ENCODE measurements around the gene ARFGEF3.

Gene ARFGEF3

GRCh38 chr6:138162111-138162954 lies 594 bp downstream of the ARFGEF3 start (continued):
- TF ChIP-seq BCL11B (tag by site-specific recombination; IDR thresholded peaks at IDR 0.05; ENCODE audit: low read depth) (no peak), ZNF341 (tag by site-specific recombination; IDR thresholded peaks at IDR 0.05; ENCODE audit: low read depth) (peak; percentile 76), ZBTB8A (tag by site-specific recombination; IDR thresholded peaks at IDR 0.05) (peak; percentile 26), IKZF3 (tag by site-specific recombination; IDR thresholded peaks at IDR 0.05) (peak; percentile 48; the same call in 1 of the 2 replicates), ZNF10 (tag by site-specific recombination; IDR thresholded peaks at IDR 0.05) (peak; percentile 100), CTCF (tag by site-specific recombination; IDR thresholded peaks at IDR 0.05) (0 out of 2 replicates have a peak, but pooled peaks have one; percentile 20), YY1 (tag by site-specific recombination; IDR thresholded peaks at IDR 0.05) (no peak), ZFHX2 (tag by site-specific recombination; conservative IDR thresholded peaks at IDR 0.05) (peak; percentile 59; the same call in 1 of the 2 replicates), REPIN1 (tag by site-specific recombination; IDR thresholded peaks at IDR 0.05; ENCODE audit: low read depth) (no peak), GLI2 (tag by site-specific recombination; IDR thresholded peaks at IDR 0.05; ENCODE audit: borderline replicate concordance, low read depth) (no peak), ZXDB (tag by site-specific recombination; IDR thresholded peaks at IDR 0.05) (peak; percentile 9; the same call in 1 of the 2 replicates), ZNF76 (tag by site-specific recombination; IDR thresholded peaks at IDR 0.05; ENCODE audit: borderline replicate concordance, low read depth) (0 out of 2 replicates have a peak, but pooled peaks have one; percentile 24), SCRT2 (tag by site-specific recombination; IDR thresholded peaks at IDR 0.05) (peak; percentile 75), ZNF629 (tag by site-specific recombination; IDR thresholded peaks at IDR 0.05) (0 out of 2 replicates have a peak, but pooled peaks have one; percentile 10), ZNF335 (tag by site-specific recombination; conservative IDR thresholded peaks at IDR 0.05) (peak; percentile 97), EGR2 (tag by site-specific recombination; IDR thresholded peaks at IDR 0.05; ENCODE audit: low read depth) (peak; percentile 28; the same call in 1 of the 2 replicates)
- TF ChIP-seq, protein P1, sequence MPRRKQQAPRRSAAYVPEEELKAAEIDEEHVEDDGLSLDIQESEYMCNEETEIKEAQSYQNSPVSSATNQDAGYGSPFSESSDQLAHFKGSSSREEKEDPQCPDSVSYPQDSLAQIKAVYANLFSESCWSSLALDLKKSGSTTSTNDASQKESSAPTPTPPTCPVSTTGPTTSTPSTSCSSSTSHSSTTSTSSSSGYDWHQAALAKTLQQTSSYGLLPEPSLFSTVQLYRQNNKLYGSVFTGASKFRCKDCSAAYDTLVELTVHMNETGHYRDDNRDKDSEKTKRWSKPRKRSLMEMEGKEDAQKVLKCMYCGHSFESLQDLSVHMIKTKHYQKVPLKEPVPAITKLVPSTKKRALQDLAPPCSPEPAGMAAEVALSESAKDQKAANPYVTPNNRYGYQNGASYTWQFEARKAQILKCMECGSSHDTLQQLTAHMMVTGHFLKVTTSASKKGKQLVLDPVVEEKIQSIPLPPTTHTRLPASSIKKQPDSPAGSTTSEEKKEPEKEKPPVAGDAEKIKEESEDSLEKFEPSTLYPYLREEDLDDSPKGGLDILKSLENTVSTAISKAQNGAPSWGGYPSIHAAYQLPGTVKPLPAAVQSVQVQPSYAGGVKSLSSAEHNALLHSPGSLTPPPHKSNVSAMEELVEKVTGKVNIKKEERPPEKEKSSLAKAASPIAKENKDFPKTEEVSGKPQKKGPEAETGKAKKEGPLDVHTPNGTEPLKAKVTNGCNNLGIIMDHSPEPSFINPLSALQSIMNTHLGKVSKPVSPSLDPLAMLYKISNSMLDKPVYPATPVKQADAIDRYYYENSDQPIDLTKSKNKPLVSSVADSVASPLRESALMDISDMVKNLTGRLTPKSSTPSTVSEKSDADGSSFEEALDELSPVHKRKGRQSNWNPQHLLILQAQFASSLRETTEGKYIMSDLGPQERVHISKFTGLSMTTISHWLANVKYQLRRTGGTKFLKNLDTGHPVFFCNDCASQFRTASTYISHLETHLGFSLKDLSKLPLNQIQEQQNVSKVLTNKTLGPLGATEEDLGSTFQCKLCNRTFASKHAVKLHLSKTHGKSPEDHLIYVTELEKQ (tag by site-specific recombination; IDR thresholded peaks at IDR 0.05; ENCODE audit: borderline replicate concordance) = no peak

DNA sequence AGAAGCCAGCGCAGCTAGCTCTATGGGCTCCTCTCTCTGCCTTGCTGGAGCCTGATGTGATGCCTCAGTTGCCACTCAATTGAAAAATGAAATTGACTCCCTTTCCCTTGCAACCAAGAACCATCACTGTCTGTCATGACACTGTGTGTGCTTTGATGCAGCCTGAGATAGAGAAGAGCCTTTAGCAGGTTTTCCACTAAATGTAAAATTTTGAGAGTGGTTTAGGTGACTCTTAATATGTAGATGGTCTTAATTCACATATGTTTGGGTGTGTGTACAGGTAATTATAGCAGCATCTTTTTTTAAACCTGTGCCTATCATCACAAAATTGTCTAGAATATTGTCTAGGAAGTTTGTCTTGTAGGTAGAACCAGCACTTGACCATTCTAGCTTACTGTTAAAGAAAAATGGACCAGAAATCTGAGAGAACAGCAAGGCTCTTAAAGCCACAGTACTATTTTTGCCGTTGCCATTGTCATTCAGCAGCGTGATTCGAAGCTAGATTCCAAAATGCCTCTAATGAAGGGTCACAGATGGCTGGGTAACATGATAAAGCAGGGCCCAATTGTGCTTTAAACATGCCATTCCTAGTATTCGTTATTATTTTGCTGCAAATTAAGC lies 1.3 kb downstream of the ARFGEF3 start:
- ChIA-PET CTCF (interaction anchor here (0.6 to 1.0 kb wide), 3 partner anchors 29 to 1703 kb away, joined by 3 read pairs; no protein-coding TSS in a partner anchor), POLR2A (no interaction called here)
- peak overlapping the region; percentile 64 for H3K4me3 ChIP-seq (ENCODE audit: low read depth, low read length)
- no peak overlapping the region for H3K27ac ChIP-seq (ENCODE audit: extremely low read depth, low read depth, low read length)
- no peaks in the 10 kb centered on the region for H3K36me3 ChIP-seq (ENCODE audit: control insufficient read depth in 2 of 2, insufficient read depth in 1 of 2, low read length in 2 of 2)
- TF ChIP-seq PRDM1 (tag by site-specific recombination; IDR thresholded peaks at IDR 0.05) (peak; percentile 71), ZBTB21 (tag by site-specific recombination; IDR thresholded peaks at IDR 0.05) (no peak)
- H3K4me1 ChIP-seq (ENCODE audit: control insufficient read depth, insufficient read depth, low read length) = 0 out of 2 replicates have a peak, but pooled peaks cover 2% of the 10 kb centered on the region
- H3K9me3 ChIP-seq (ENCODE audit: control insufficient read depth, insufficient read depth, low read depth, low read length) = no peaks in the 10 kb centered on the region
